ENCODE measurements around the gene PYY. TPM values are rescaled to one million over a fixed set of nuclear protein-coding genes. Genes with fewer than 3 reads are reported as not detected.

The PYY gene
- polyA plus RNA-seq, 3 donors = not detected

- intact Hi-C loops (cut with micrococcal nuclease) = no loop called here
- Histone ChIP-seq H3K4me2 (replicated peaks; ENCODE audit: extremely low read depth, low read length, poor library complexity, severe bottlenecking) (no peak overlapping the region), H3K79me2 (ENCODE audit: insufficient read depth, low read length) (no peaks in the 10 kb centered on the region), H3K27me3 (ENCODE audit: control insufficient read depth in 2 of 2, insufficient read depth in 2 of 2, low read length in 2 of 2) (peaks cover 0 to 24% of the 10 kb centered on the region in 2 donors), H3K9me3 (replicated peaks in 1 of 2; ENCODE audit: control insufficient read depth in 1 of 2, insufficient read depth in 1 of 2, low read length in 2 of 2) (no peaks in the 10 kb centered on the region), H3K4me3 (replicated peaks in 1 of 3; ENCODE audit: low read depth in 2 of 3, low read length in 3 of 3) (no peak overlapping the region), H3K4me1 (ENCODE audit: control insufficient read depth in 1 of 2, insufficient read depth in 2 of 2, low read length in 2 of 2) (peaks cover 8 to 14% of the 10 kb centered on the region in 2 donors), H2AFZ (ENCODE audit: insufficient read depth, low read depth, low read length, poor library complexity, severe bottlenecking) (no peak overlapping the region), H3K9ac (ENCODE audit: insufficient read depth, low read length, poor library complexity, severe bottlenecking) (no peak overlapping the region), H3K36me3 (replicated peaks in 1 of 2; ENCODE audit: control insufficient read depth in 1 of 2, insufficient read depth in 2 of 2, low read length in 2 of 2) (no peaks in the 10 kb centered on the region), H4K20me1 (ENCODE audit: insufficient read depth, low read length) (no peaks in the 10 kb centered on the region), H3K27ac (ENCODE audit: low read depth in 1 of 2, low read length in 2 of 2) (no peak overlapping the region)
- Mint-ChIP-seq H3K4me3 (peak overlapping the region in 1 of 2 donors; percentile 71), H3K9me3 (peaks cover 0 to 8% (median 0%) of the 10 kb centered on the region in 7 donors), H3K4me1 (peaks cover 12% of the 10 kb centered on the region), H3K27ac (no peak overlapping the region), H3K36me3 (peaks cover 0 to 3% of the 10 kb centered on the region in 2 donors), H3K27me3 (ENCODE audit: low read depth in 3 of 3) (peaks cover 27 to 39% (median 33%) of the 10 kb centered on the region in 3 donors)
- WGBS (ENCODE audit: insufficient coverage) = 100% methylated on average over 1 of the region's 6 CpGs
- no peak for TF ChIP-seq CTCF (IDR thresholded peaks at IDR 0.05)
- DNase-seq = no peak
These were observed 14.9 kb downstream of the PYY start for GRCh38 chr17:43938838-43939182.

GRCh38 chr17:43936434-43936833, 17.3 kb downstream of the PYY start:
- Histone ChIP-seq H3K4me1 (ENCODE audit: control insufficient read depth in 1 of 2, insufficient read depth in 2 of 2, low read length in 2 of 2) (peaks cover 8 to 10% of the 10 kb centered on the region in 2 donors), H2AFZ (ENCODE audit: insufficient read depth, low read depth, low read length, poor library complexity, severe bottlenecking) (no peak overlapping the region), H3K27ac (ENCODE audit: low read depth in 1 of 2, low read length in 2 of 2) (no peak overlapping the region), H3K27me3 (ENCODE audit: control insufficient read depth in 2 of 2, insufficient read depth in 2 of 2, low read length in 2 of 2) (peaks cover 0 to 24% of the 10 kb centered on the region in 2 donors), H3K9me3 (replicated peaks in 1 of 2; ENCODE audit: control insufficient read depth in 1 of 2, insufficient read depth in 1 of 2, low read length in 2 of 2) (no peaks in the 10 kb centered on the region), H3K36me3 (replicated peaks in 1 of 2; ENCODE audit: control insufficient read depth in 1 of 2, insufficient read depth in 2 of 2, low read length in 2 of 2) (no peaks in the 10 kb centered on the region), H3K79me2 (ENCODE audit: insufficient read depth, low read length) (no peaks in the 10 kb centered on the region), H3K9ac (ENCODE audit: insufficient read depth, low read length, poor library complexity, severe bottlenecking) (no peak overlapping the region), H3K4me2 (replicated peaks; ENCODE audit: extremely low read depth, low read length, poor library complexity, severe bottlenecking) (no peak overlapping the region), H3K4me3 (replicated peaks in 1 of 3; ENCODE audit: low read depth in 2 of 3, low read length in 3 of 3) (no peak overlapping the region), H4K20me1 (ENCODE audit: insufficient read depth, low read length) (no peaks in the 10 kb centered on the region)
- no peak for DNase-seq
- peaks cover 0 to 8% (median 0%) of the 10 kb centered on the region in 7 donors for H3K9me3 Mint-ChIP-seq
- H3K4me1 Mint-ChIP-seq = peaks cover 10% of the 10 kb centered on the region
- intact Hi-C loops (cut with micrococcal nuclease) = no loop called here
- peaks cover 0 to 3% of the 10 kb centered on the region in 2 donors for H3K36me3 Mint-ChIP-seq
- TF ChIP-seq CTCF (IDR thresholded peaks at IDR 0.05) = no peak
- no peak overlapping the region for H3K4me3 Mint-ChIP-seq
- H3K27me3 Mint-ChIP-seq (ENCODE audit: low read depth in 3 of 3) = peaks cover 27 to 38% (median 34%) of the 10 kb centered on the region in 3 donors
- no peak overlapping the region for H3K27ac Mint-ChIP-seq
- 100% methylated on average over 1 of the region's 3 CpGs for WGBS (ENCODE audit: insufficient coverage)
